Kidney epithelial cell (primary cell): Measurements from ENCODE around the gene PDE11A. TPM values are rescaled to one million over a fixed set of nuclear protein-coding genes. Genes with fewer than 3 reads are reported as not detected.

ENCODE experiments used
- DNase-seq: peaks from one replicate; pipeline ENCODE4 v3.0.0-alpha.2; 2010; ENCODE audit warnings: low read depth
- H3K27me3 ChIP-seq: 2 replicates; pipeline ENCODE4 v1.6.0; 2011; ENCODE audit warnings: low read length; ENCODE audit not compliant: control insufficient read depth, insufficient read depth
- H3K36me3 ChIP-seq: 2 replicates; pipeline ENCODE4 v1.5.1; 2011; ENCODE audit warnings: low read length; ENCODE audit not compliant: control insufficient read depth, insufficient read depth
- H3K4me3 ChIP-seq: 2 replicates; pipeline ENCODE4 v1.5.1; 2011; ENCODE audit warnings: low read depth, mild to moderate bottlenecking, control low read depth, low read length
- total RNA-seq: library from RNA; depleted of rRNA; stranded (reverse); fragments of >200 nt; gene quantifications from 2 replicates; pipeline ENCODE4 v1.2.3, GENCODE V29; 2015
- TF ChIP-seq, protein P1 (sequence below): IDR thresholded peaks from 2 replicates; pipeline ENCODE4 v1.5.1; 2011; ENCODE audit warnings: mild to moderate bottlenecking, moderate library complexity, low read length, control low read depth, inconsistent platforms; ENCODE audit not compliant: insufficient read depth, poor library complexity, severe bottlenecking

PDE11A gene
- total RNA-seq, 1 donor from 2014 or later: 0.13 TPM

DNA sequence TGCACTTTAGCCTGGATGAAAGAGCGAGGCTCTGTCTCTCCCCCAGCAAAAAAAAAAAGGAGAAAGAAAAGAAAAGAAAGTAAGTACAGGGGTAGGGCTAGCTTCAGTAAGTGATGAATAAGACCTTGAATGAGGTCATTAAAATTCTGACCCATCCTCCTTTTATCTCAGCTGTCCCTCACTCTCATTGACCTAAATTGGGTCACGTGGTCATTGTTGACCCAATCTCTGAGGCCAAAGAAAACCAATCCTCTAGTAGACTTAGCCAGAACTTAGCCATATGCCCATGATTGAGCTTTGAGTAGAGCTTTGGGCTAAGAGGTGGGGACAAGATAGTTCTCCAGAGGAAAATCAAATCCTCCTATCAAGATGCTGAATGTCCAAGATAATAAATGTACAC is 149.3 kb downstream of the PDE11A start:
- no peaks in the 10 kb centered on the region for H3K27me3 ChIP-seq
- no peak overlapping the region for H3K4me3 ChIP-seq
- H3K36me3 ChIP-seq: no peaks in the 10 kb centered on the region
- DNase-seq: no peak
- TF ChIP-seq, protein P1, sequence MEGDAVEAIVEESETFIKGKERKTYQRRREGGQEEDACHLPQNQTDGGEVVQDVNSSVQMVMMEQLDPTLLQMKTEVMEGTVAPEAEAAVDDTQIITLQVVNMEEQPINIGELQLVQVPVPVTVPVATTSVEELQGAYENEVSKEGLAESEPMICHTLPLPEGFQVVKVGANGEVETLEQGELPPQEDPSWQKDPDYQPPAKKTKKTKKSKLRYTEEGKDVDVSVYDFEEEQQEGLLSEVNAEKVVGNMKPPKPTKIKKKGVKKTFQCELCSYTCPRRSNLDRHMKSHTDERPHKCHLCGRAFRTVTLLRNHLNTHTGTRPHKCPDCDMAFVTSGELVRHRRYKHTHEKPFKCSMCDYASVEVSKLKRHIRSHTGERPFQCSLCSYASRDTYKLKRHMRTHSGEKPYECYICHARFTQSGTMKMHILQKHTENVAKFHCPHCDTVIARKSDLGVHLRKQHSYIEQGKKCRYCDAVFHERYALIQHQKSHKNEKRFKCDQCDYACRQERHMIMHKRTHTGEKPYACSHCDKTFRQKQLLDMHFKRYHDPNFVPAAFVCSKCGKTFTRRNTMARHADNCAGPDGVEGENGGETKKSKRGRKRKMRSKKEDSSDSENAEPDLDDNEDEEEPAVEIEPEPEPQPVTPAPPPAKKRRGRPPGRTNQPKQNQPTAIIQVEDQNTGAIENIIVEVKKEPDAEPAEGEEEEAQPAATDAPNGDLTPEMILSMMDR: no peak

DNA sequence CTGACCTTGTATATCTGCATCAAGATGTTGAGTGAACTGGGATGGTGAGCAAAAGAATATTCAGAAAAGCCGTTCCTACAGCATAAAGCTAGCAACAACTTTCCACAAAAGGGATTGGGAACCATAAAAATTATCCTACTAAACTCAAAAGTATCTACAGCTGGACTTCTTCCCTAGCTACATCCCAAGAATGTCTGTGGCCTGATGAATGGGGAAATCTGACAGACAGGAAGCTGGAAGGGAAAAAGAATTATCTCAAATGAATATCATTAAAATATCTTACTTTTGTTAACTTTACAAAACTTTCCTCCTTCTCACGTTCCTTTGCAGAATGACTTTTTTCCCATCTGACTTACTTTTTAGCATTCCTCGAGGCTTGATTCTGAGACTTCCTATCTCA is 150.9 kb downstream of the PDE11A start:
- Histone ChIP-seq H3K36me3 (no peaks in the 10 kb centered on the region), H3K27me3 (no peaks in the 10 kb centered on the region), H3K4me3 (no peak overlapping the region)
- TF ChIP-seq, protein P1: no peak
- DNase-seq: no peak

DNA sequence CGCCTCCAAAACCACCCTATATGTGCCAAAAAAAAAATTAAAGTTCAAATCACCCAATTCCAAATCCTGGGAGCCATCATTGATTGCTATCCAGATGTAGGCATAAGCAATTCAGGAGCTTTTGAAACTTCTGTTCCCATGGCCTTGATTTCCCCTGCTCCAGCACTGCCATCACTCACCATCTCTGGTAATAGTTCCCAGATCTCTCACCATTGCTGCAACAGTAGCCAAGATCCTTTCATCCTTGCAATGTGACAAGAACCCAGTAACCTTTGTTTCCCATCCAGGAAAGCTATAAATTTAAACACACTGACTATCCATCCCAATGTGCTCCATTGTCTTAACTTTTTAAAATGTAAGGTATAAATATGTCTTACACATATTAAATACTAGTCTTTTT is 155.4 kb downstream of the PDE11A start:
- Histone ChIP-seq H3K4me3 (no peak overlapping the region), H3K27me3 (no peaks in the 10 kb centered on the region), H3K36me3 (no peaks in the 10 kb centered on the region)
- no peak for DNase-seq
- TF ChIP-seq, protein P1: no peak

DNA sequence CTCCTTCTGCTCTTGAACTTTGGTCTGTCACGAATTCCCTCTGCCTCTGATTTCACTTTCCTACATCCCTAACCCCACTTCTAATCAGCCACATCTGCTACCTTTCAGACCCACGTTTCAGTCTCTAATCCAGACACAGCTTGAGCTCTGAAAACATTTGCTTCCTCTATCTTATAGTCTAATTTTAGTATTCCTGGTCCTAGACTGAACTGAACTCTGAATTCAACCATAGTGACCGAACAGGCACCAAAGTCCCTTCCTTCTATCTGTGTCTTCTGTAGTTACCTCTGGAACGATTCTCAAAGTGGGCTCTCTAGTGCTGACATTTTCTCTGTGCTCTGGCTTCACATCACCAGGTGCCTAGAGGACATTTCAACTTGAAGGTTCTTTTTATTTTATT is 156.2 kb downstream of the PDE11A start:
- Histone ChIP-seq H3K4me3 (no peak overlapping the region), H3K27me3 (no peaks in the 10 kb centered on the region), H3K36me3 (no peaks in the 10 kb centered on the region)
- TF ChIP-seq, protein P1: no peak
- no peak for DNase-seq

DNA sequence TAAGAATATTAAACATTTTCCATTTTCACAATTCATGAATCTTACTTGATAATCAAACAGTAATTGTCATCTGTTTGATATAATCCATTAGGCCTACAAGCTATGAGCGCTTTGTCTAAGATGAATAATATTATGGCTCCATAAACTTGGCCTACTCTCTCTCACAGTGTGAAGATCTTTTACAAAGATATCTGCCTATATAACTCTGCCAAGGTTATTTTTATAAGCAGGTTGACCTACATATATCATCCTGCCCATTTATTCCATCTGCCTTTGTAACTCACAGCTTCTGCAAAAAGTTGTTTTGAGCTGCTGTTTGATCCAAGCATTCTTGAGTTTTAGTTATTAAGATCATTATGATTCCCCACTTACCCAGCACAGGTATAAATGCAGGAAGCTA is 158.3 kb downstream of the PDE11A start:
- no peak overlapping the region for H3K4me3 ChIP-seq
- DNase-seq: no peak
- TF ChIP-seq, protein P1: no peak
- no peaks in the 10 kb centered on the region for H3K36me3 ChIP-seq
- H3K27me3 ChIP-seq: no peaks in the 10 kb centered on the region

DNA sequence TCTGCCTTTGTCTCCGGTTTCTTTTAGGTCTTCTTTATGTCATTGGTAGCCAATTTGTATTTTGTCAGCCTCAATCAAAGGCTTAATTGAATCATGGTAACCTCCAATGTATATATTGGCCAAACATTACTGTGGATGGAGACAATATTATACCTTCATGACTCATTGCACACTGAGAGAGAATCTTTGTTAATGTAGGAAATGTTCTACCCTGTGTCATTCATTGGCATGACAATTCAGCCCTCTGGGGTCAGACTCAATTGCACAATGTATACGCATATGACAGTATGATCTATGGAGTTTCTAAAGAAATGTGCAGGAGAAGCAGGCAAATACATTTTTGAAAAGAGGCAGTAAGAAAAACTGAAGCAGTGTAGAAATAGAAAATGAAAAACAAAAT is 162.6 kb downstream of the PDE11A start:
- TF ChIP-seq, protein P1: no peak
- DNase-seq: no peak
- no peak overlapping the region for H3K4me3 ChIP-seq

More for the DNA sequence above, 162.6 kb downstream of the PDE11A start:
- H3K27me3 ChIP-seq: no peaks in the 10 kb centered on the region
- no peaks in the 10 kb centered on the region for H3K36me3 ChIP-seq
